Measurements from ENCODE around the gene PTPRM.

Gene PTPRM

DNA sequence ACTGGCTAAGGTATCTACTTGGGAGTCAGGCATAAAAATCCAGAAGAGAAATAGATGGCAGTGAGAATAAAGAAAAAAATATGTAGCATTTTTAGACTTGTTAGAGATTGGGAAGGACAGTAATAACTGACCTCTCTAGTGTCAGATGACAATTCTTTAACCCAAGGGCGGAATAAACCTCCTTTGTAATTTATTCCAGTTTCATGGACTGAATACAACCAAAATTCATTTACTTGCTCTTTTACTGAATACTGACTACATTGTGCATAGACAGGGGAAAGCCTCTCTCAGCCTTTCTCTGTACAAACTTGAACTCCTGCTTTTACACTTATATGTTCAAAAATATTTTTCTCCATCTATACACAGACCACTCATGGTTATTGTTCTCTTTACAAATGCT is 566.8 kb downstream of the PTPRM start:
- no peak for DNase-seq

DNA sequence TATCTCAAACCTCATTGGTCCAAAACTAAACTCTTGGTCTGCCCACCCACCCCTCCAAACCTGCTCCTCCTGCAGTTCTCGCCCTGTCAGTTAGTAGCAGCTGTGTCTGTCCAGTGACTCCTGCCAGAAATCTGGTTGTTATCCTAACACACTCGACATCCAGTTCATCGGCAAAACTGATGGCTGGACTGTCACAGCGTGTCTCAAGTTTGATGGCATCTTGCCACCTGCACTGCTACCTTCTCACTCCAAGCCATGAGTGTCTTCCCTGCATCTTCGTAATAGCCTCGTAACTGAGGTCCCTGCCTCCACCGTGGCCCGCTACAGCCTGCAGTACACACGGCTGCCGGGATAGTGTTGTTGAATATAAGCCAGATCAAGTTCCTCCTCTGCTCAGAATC is 572.0 kb downstream of the PTPRM start:
- no peak for DNase-seq

DNA sequence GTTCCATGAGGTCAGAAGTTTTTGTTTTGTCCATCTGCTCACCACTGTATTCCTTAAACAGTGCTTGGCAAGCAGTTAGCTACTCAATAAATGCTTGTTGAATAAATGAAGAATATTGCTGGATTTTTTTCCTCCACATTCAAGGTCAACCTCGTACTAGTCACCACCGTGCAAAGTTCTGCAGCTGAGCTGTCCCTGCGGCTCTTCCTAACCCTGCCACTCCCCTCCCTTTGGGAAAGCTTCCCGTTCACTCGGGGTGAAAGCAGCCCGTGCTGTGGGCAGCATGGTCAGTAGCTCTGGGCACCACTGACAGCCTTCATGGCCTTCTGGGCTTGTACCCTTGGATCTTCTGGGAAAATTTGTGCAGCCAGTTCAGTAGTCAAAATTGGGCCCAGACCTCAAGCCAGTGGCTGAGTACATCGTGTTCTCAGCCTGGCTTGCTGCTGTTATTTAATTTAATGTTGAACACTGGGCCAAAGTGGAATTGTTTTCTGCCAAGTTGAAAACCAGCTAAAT is 572.8 kb downstream of the PTPRM start:
- no peak for DNase-seq

DNA sequence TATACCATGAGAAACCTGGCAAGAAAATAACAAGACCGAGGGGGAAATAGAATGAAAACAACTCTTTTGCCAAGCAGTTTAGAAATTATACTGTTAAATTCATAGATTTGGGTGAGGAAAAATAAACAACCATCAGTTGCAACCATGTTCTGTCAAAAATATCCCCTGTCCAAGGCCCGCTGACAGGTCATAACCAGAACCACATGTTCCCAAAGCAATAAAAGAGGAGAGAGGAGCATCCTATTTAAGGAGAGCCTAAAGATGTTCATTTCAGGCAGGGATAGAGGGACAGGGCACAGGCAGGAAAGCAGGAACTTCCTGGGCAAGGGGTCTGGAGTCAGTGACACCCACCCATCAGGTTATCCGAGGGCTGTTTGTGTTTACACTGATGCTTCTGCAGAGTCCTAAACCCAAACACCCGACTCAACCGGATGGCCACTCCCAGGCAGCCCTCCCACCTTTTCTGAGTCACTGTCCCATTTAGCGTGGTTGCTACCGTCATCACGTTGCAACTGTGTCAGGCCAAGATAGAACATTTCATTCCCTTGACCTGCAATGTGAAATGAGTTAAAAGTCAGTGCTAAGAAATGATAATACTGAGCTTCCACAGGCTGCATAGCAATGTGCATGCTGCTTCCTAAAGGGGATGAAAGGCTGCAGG is 573.9 kb downstream of the PTPRM start:
- DNase-seq, result no peak

DNA sequence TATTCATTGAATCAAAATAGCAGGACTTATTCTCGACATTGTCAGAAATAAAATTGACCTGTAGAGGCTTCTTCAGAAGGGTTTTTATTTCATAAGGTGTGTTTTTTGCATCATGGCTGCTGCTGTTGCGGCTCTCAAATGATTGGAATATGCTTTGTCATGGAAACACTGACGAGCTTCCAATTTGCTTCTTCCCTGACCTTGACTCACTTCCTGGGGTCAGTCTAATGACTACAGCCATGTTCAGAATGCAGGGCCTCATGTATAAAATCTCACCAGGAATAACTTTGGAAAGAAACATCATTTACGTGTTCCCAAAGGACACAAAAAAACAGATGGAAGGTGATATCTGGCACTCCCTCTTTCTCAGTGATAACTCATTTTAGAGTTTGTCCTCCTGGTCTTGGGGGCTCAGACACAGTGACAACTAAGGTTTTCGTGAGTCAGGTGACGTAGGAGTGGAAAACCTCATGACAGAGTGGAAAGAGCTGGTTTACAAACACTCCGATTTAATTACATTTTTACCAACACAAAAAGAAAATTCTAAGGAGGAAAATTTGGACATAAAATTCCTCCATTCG is 575.1 kb downstream of the PTPRM start:
- no peak for DNase-seq

DNA sequence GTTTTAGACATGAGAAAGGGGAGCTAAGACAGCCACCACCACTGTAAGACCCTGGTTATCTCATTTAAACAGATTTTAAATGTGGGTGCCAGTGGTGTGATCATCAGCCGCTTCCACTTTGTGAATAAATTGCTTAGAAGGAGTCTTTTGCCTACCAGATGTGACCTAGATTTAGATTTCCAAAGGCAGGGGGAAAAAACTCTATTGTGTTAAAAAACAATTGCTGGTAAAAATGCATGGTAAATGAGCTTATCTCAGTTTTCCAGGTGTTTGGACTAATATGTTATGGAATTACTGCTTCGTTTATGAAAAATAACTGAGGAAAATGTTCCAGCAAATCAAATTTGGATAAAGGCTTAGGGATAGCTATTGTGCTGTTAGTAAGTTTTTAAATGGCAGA is 575.8 kb downstream of the PTPRM start:
- DNase-seq, result no peak

DNA sequence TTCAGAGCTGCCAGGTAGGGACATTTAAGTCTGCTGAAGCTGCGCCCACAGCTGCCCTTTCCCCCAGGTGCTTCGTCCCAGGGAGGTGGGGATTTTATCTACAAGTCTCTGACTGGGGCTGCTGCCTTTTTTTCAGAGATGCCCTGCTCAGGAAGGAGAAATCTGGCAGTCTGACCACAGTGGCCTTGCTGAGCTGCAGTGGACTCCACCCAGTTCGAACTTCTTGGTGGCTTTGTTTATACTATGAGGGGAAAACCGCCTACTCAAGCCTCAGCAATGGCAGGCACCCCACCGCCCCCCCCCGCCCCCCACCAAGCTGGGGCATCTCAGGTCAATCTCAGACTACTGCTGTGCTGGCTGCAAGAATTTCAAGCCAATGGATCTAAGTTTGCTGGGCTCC is 584.1 kb downstream of the PTPRM start:
- DNase-seq, result no peak

DNA sequence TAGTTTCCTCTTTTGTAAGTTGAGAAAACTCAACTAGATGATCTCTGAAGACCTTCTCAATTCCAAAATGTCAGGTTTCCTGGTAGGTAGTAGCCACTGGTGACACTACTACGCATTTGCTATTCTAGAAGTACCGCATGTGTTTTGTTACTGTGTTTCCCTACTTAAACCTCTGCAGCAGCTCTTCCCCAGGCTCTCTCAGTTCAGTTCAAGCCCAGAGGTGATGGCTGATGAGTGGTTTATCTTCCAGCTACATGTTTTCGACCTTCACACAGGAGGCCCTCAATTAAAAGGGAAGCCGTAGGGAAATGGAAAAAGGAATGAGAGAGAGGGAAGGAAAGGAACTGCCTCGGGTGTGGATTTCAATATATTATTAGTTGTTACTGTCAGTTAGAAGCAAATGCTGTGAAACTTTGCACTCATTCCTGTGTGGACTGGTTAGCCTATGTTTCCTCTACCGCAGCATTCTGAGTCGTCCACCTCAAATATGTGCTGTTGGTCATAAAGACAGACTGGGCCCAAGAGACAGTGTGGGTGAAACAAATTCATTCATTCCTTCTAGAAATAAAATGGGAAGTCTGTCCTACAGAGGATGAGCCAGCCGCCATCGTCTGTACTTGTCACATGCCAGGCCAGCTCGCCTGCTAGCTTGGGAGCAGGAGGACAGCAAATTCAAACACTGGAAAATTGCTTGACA is 586.9 kb downstream of the PTPRM start:
- no peak for DNase-seq

DNA sequence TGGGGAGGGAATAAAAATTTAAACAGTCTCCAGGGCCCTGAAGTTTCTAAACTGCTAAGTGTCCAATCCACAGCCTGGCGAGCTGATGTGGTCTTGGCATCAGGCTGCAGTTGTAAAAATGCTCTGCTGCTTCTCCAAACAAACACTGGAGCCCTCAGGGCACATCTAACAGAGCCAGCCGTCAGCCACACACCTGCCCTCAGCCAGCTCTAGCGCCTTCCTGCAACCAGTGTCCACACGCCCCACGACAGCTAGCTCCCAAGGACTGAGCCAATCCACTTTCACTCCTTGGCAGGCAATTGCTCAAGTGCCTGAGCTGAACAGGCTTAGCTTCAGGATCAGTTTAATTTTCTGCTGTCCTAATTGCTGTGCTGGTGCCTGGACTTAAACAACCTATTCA is 595.7 kb downstream of the PTPRM start:
- no peak for DNase-seq

DNA sequence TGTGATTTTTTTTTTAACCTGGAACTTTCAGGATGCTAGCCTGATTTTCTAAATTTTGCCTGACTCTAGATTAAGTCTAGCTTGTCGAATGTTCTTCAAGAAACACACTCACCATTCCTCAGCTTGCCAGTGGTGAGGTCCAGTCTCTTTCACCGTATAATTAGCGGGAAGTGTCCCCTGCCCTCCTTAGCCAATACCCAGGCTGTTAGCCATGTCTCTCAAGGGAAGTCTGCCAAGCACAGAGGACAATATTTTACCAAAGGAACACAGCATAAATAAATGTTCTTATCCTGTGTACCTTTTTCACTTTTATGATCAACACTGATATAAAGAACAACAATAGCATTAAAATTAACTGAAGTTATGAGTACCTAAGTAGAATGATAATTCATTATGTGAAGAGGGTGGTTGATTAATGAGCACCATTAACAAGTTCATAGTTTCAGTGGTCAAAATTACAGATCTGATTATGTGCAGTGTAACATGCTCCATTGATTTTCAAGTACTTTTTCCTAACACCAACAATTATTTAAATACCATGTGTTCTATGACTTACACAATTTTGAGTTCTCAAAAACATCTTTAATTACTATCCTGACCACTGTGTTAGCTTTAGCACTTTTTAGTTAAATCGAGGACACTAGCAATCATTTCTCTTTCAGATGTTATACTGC is 596.3 kb downstream of the PTPRM start:
- no peak for DNase-seq

DNA sequence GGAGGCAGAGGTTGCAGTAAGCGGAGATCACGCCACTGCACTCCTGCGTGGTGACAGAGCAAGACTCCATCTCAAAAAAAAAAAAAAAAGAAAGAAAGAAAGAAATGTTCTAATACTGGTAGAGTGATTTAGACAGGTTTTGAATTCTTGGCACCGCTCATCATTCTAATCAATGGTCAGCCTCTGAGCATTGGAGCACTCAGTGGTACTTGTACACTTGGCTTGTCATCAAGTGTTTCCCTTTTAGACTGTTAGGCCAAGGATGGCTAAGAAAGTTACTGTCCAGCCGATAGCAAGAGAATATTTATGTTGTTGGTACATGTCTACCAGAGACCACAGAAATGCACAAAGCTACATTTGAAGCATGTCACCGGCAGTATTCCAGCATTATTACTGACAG is 598.0 kb downstream of the PTPRM start:
- DNase-seq, result no peak

DNA sequence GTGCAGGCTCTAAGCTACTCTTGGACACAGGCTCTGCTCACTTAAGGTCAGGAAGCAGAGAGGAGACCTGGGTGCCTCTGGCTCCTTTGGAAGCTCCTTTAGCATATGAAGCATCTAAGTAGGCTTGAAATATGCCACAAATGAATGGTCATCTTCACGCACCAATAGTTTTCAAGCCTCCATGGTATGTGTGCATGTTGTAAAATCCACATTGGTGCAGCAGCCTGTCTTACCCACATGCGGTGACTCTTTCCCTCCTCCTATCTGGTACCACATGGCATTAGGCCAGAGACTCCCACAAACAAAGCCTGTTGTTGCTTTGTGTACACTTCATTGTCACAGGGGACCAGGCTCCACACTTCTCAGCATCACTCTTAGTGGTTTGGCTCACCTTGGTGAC is 599.9 kb downstream of the PTPRM start:
- DNase-seq, result no peak

DNA sequence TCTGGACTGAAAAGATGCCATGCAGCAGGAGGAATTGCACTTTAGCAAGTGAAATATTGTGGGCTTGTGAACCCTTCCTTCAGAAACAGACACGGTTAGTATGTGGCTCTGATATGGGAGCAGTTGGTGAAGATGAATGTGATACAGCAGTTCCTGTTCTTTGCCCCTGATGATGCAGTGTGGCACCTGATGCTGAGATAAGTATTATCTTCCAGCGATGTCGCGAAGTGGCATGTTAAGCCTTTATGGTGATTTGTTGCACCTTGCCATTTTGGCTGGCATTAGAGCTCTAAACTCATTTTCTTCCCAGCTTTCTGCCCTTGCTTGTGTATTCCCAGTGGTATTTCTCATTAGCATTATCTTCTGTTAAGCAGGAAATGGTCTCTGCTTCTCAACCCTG is 600.6 kb downstream of the PTPRM start:
- no peak for DNase-seq

DNA sequence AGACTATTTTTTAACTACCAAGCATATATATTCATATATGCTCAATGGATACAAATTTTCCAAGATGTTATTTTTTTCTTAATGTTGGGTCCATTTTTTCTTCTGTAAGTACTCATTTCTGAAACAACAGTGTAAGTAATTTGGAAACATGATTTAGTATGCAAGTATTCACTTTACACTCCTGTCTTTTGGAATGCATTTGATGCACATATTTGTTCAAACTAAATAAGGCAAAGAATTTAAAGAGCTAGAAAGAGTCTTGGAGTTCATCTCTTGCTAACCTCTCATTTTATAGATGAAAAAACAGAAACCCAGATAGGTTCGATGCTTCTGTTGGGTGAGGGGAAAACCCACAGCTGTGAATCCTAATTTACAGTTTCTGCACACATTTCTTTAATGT is 602.6 kb downstream of the PTPRM start:
- DNase-seq, result no peak

DNA sequence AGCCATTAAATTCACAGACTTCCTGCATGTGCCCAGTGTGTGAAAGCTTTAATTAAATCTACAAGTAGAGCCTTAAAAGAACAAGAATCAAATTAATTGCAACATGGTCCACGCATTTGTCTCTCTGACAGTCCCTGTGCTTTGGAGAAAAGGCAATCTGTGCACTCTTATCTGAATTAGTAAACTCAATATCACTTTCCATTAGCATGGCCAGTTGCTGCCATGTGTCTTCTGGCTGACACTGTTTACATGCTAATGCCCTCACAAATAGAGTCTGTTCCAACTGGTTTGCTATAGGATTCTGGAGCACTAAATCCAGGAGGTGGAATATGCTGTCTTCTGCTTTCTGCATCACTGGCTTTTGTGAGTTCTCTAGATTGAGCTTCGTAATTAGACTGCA is 607.7 kb downstream of the PTPRM start:
- no peak for DNase-seq

DNA sequence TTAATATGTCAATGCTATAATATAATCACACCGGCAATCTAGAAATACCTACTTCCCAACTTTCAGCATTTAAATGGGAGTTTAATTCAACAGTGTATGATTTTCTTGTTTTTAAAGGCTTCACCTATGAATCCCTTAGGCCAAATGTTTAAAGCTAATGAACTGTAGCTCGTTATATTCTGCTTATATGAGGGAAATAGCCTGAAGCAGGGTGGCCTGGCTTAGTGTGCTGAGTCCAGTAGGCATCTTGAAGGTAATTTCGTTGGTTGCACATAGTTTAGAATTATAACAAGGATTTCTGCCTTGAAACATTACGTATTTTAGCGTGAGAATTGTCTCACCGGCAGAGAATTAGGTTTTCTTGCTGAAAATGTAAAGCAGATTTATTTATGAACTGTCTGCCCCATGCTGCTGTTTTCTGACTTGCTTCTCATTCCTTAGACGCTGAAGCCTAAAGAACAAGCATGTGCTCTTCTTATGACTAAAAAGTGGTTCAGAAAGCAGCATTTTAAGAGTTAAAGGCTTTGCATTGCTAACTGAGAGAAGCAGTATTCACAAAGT is 608.5 kb downstream of the PTPRM start:
- DNase-seq, result no peak

DNA sequence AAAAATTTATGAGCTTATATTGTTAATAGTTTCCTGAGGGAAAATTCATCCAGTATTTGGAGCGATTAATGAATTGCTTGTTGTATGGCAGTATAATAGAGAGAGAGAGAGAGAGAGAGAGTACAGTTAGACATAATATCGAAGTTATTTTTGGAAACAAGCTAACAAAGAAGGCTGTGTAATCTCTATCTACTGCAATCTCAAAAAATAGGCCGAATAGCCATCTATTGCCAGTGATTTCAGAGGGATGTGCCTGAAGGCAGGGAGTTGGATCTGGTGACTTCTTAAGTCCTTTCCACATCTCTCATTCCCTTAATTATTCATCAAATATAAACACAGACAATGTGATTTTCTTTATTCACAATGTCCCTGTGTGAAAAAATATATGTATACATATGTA is 609.0 kb downstream of the PTPRM start:
- no peak for DNase-seq

DNA sequence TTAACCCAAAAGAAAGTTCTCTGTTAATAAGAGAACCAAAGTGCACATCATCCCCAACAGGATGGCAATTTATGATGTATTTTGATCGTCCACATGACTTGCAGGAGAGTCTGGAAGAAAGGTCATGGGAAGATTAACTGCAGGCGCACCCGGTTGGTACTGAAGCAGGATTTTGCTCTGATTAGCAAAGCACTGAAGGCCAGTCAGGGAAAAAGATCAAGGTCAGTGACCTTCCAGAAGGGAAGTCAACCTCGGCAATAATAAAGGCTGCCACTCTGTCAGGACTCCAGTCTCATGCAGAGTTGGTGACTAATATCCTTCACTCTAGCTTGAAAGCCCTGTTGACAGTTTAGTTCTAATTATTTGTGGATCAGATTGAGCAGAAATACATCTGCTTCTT is 609.4 kb downstream of the PTPRM start:
- no peak for DNase-seq

DNA sequence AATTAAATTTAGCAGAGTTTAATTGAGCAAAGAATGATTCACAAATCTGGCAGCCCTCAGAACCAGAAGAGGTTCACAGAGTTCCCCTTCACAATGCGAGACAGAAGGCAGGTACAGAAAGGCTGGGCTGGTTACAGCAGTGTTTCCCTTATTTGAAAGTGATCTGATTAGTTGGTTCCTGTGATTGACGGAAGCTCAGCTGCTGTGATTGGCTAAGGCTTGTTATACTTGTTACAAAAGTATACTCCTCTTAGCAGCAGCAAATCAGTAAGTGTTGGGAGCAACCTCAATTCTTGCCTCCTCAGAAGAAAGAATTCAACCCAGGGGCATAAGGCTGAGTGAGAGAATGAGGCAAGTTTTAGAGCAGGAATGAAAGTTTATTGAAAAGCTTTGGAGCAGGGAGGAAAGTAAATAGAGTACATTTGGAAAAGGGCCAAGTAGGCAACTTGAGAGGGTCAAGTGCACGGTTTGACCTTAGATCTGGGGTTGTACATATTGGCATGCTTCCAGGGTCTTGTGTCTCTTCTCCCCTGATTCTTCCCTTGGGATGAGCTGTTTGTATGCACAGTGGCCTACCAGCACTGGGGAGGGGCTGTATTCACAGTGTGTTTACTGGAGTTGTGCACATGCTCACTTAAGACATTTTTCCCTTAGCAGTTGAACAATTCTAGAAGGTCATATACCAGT is 610.4 kb downstream of the PTPRM start:
- no peak for DNase-seq

DNA sequence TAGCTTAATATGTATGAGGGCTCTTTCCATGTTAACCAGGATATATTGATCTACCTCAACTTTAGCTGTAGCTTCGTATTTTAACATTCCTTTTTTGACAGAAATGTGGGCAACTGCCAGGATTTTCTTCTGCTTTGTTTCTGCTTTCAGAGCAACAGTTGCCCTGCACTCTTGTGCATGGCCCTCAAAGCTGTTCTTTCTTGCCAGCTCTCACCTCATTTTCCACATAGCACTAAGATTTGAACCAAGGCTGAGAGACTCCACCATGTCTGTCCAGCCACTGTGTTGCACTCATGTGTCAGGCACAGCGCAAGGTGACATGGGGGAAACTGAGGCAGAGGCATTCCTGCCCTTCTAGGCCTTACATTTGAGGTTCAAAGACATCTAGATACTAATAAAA is 619.3 kb downstream of the PTPRM start:
- DNase-seq, result no peak

DNA sequence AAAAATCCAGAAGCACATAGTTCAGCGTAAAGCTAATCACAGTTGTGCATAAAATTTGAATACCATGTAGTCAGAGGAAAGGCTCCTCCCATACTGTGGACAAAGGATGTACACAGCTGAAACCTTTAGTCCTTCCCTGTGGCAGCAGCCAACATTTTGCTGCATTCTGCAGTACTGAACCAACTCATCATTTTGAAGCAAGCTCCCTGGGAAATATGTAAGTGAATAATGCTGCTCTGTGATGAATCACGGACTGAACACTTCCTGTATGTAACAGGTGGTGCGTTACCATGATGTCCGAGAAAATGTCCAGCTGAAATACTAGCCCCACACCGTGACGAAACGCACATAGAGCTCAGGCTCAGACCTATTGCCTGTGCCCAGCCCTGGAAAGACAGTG is 621.1 kb downstream of the PTPRM start:
- no peak for DNase-seq

DNA sequence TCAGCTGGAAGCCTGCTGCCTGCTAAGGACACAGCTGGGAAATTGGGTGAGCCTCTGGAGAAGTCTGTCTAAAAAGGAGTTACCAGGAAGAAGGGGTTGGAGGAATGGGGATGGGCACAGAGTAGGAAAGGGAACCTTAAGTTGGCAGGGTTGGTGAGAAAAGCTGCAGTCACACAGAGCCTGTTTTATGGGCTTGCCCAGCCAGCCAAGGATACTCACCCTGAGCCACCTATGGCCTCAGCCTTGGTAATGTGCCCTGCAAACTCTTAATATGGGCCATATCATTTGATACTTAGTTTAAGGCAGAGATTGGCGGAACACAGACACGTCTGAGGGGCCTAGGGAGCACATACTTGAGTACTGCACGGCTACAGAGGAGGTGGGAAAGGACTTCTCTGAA is 623.9 kb downstream of the PTPRM start:
- DNase-seq, result no peak

DNA sequence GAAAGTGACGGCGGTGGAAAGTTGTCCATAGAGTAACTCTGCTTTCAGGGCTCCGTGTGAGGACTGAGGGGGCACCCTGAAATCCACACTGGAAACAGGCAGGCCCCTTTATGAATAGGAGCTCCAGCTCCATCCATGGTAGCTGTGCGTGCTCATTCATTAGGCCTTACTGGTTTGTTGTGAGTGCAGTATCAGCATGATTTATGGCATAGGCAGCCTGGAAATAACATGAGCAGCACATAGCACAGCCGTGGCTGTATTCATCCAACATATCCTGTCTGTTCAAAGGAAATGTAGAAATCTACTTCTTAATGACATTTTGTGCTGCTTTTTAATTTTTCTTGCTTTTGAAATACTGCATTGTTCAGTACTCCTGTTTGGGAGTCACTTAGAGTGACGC is 627.3 kb downstream of the PTPRM start:
- DNase-seq, result no peak

Measured in activated CD8-positive, alpha-beta memory T cell treated with anti-CD3 and anti-CD28 coated beads, Interleukin-2, amount 50 U/mL, for 4 hours (primary cell).